ENCODE measurements around the gene ARFGEF2. TPM values are rescaled to one million over a fixed set of nuclear protein-coding genes. Genes with fewer than 3 reads are reported as not detected.

Gene ARFGEF2
- total RNA-seq, 6 experiments from 2014 or later, result 23.4 to 30.0 (median 26.9) TPM

GRCh38 chr20:49032455-49032854 is 110.9 kb downstream of the ARFGEF2 start:
- ATAC-seq (no peak), DNase-seq (no peak)
- no peak overlapping the region for H3K27ac ChIP-seq
- intact Hi-C loops (cut with DNase I), result no loop called here
- H3K4me3 ChIP-seq, result no peak overlapping the region
- no peak for TF ChIP-seq POLR2A (IDR thresholded peaks at IDR 0.05)
- no peak for TF ChIP-seq CTCF (IDR thresholded peaks at IDR 0.05)
- no peaks in the 10 kb centered on the region for H3K9me3 ChIP-seq
- peaks cover 0 to 65% (median 19%) of the 10 kb centered on the region in 4 donors for H3K36me3 ChIP-seq
- 95% methylated on average over 8 of the region's 8 CpGs for WGBS (ENCODE audit: insufficient coverage, low coverage, low lambda C conversion rate, missing lambda C conversion rate)
- H3K27me3 ChIP-seq, result no peaks in the 10 kb centered on the region
- H3K4me1 ChIP-seq, result no peaks in the 10 kb centered on the region

GRCh38 chr20:49034070-49034732 is 112.7 kb downstream of the ARFGEF2 start:
- DNase-seq (no peak), ATAC-seq (no peak)
- Histone ChIP-seq H3K4me3 (no peak overlapping the region), H3K27me3 (no peaks in the 10 kb centered on the region), H3K36me3 (peaks cover 0 to 49% (median 11%) of the 10 kb centered on the region in 4 donors), H3K27ac (no peak overlapping the region), H3K4me1 (no peaks in the 10 kb centered on the region), H3K9me3 (no peaks in the 10 kb centered on the region)
- intact Hi-C loops (cut with DNase I), result no loop called here
- no peak for TF ChIP-seq POLR2A (IDR thresholded peaks at IDR 0.05)
- TF ChIP-seq CTCF (IDR thresholded peaks at IDR 0.05), result no peak
- 100% methylated on average over 5 of the region's 7 CpGs for WGBS (ENCODE audit: insufficient coverage, low coverage, low lambda C conversion rate, missing lambda C conversion rate)

- 46% methylated on average over 3 of the region's 3 CpGs for WGBS (ENCODE audit: insufficient coverage, low coverage, low lambda C conversion rate, missing lambda C conversion rate)
- Histone ChIP-seq H3K27me3 (no peaks in the 10 kb centered on the region), H3K4me1 (no peaks in the 10 kb centered on the region), H3K36me3 (peaks cover 0 to 30% (median 6%) of the 10 kb centered on the region in 4 donors), H3K4me3 (no peak overlapping the region), H3K27ac (no peak overlapping the region), H3K9me3 (no peaks in the 10 kb centered on the region)
- DNase-seq (no peak), ATAC-seq (peak in 1 of 4 donors; percentile 40)
- intact Hi-C loops (cut with DNase I), result no loop called here
- no peak for TF ChIP-seq POLR2A (IDR thresholded peaks at IDR 0.05)
- no peak for TF ChIP-seq CTCF (IDR thresholded peaks at IDR 0.05)
Measured at GRCh38 chr20:49037962-49038387, 116.5 kb downstream of the ARFGEF2 start.

DNA sequence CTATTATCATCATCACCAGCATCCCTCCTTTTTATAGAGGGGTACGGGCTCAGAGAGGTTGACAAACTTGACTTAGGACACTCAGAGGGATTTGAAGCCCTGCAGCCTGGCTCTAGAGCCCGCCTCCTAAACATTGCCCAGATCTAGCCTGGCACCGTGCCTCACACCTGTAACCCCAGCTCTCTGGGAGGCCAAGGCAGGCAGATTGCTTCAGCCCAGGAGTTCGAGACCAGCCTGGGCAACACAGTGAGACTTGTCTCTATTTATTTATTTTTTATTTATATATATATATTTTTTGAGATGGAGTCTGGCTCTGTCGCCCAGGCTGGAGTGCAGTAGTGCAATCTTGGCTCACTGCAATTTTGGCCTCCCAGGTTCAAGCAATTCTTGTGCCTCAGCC is 118.3 kb downstream of the ARFGEF2 start:
- no peaks in the 10 kb centered on the region for H3K27me3 ChIP-seq
- TF ChIP-seq POLR2A (IDR thresholded peaks at IDR 0.05), result no peak
- TF ChIP-seq CTCF (IDR thresholded peaks at IDR 0.05), result no peak
- no peak for DNase-seq
- intact Hi-C loops (cut with DNase I), result no loop called here
- H3K36me3 ChIP-seq, result peaks cover 0 to 13% (median 0%) of the 10 kb centered on the region in 4 donors
- H3K9me3 ChIP-seq, result no peaks in the 10 kb centered on the region
- 79% methylated on average over 5 of the region's 5 CpGs for WGBS (ENCODE audit: insufficient coverage, low coverage, low lambda C conversion rate, missing lambda C conversion rate)
- ATAC-seq, result peak in 2 of 4 donors; percentile 13 to 40
- H3K4me3 ChIP-seq, result no peak overlapping the region
- no peaks in the 10 kb centered on the region for H3K4me1 ChIP-seq
- no peak overlapping the region for H3K27ac ChIP-seq
